Urothelium cell line (cell line): ENCODE results near the gene LYAR.
"Not testable (repeated sequence)": the region's sequence is repeated elsewhere in the genome, so short reads cannot be mapped to it uniquely, and the experiment has no call there.

Experiments used
- DNase-seq: peaks from one replicate; pipeline ENCODE4 v3.0.0; 2011; ENCODE audit warnings: low spot score, mixed read lengths
- FAIRE-seq: peaks from 2 replicates; lab custom pipeline; 2011; peaks lifted over from hg19 to GRCh38; lab: Jason Lieb, UNC

LYAR gene

GRCh38 chr4:4269331-4269731 is 20.6 kb downstream of the LYAR start:
- FAIRE-seq: no peak

DNA sequence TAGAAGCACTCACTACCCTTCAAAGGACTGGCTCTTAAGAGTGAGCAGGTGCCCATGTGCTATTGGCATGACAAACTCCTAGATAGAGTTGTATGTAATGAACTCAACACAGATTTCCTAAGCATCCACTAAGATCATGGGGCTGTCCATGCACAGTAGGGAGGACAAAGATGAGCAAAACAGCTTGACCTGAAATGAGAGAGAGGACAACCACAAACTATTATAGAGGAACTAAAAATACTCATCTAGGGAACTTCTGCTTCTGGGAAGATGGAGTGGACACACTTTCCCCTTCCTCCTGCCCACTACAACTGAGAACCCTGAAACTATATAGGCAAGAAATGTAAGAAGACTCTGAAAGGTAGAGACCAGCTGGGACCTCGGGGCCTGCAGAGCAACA is 21.2 kb downstream of the LYAR start:
- no peak for DNase-seq
- FAIRE-seq: no peak

More at GRCh38 chr4:4269331-4269731, 20.6 kb downstream of the LYAR start:
- no peak for DNase-seq

DNA sequence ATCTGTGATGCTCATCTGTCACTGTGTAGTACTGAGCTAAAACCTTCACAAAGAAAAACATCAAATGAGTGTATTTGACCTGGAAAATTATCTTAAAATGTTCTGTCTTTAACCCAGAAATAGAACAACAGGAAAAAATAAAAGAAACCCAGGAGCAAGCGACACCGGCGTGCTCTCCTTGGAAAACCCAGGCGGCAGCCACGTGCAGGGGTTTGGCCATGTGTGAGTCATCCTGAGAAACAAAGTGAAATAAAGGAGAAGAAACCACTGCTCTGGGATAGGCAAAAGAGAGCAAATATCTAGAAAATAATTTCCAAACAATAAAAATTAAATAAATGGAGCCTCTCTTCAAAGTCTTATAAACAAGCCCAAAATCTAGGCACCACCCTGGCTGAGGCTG is 22.0 kb downstream of the LYAR start:
- FAIRE-seq: no peak

DNA sequence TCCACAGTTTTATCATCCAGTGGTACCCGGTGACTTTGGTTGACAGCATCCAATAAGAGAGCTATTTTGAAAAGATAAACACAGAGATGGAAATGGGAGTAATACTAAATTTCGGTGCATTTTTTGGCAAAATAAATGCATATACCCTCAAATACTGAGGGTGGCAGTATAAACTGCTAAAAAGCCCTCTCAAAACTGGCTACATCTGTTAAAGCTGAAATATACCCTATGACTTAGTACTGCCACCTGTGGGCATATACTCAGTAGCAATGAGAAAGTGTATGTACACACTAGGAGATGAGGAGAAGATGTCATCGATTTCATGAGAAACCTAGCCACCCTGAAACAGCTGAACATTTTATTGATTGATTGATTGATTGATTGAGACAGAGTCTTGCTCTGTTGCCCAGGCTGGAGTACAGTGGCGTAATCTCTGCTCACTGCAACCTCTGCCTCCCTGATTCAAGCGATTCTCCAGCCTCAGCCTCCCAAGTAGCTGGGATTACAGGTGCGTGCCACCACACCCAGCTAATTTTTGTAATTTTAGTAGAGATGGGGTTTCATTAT is 29.7 kb downstream of the LYAR start:
- FAIRE-seq (peak; percentile 17), DNase-seq (peak; percentile 64)

More for the DNA sequence above, 22.0 kb downstream of the LYAR start:
- no peak for DNase-seq

DNA sequence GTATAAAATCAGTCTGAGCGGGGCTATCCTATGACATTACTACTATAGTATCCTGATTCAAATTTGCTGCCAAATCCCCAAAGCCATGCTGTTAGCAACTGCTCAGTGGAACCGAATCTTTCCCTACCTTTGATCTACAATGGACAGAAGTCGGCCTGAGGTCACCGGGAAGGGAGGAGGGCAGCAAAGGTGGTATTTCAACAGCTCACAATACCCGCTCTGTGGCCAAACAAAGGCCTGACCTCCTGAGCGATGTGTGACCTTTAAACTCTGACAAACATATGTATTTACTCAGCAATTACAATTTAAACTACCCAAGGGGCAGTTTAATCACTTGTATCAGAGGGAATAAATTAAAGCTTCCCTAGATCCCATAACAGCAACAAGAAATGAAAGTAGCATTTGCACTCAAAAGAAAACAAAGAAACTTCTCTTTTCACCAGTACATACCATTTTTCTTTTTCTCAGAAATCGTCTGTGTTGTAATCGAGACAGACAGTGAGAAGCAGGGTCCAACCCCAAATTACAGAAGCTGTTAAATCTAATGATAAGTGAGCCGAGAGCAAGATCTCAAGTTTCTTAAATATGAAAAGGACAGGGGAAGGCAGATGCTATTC is 30.4 kb downstream of the LYAR start:
- no peak for FAIRE-seq

DNA sequence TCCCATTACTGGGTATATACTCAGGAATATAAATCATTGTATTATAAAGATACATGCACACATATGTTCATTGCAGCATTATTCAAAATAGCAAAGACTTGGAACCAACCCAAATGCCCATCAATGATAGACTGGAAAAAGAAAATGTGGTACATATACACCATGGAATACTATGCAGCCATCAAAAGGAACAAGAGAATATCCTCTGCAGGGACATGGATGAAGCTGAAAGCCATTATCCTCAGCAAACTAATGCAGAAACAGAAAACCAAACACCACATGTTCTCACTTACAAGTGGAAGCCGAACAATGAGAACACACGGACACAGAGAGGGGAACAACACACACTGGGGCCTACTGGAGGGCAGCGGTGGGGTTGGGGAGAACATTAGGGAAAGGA is 32.2 kb downstream of the LYAR start:
- not testable (repeated sequence) for FAIRE-seq, DNase-seq

More for the DNA sequence above, 30.4 kb downstream of the LYAR start:
- no peak for DNase-seq

DNA sequence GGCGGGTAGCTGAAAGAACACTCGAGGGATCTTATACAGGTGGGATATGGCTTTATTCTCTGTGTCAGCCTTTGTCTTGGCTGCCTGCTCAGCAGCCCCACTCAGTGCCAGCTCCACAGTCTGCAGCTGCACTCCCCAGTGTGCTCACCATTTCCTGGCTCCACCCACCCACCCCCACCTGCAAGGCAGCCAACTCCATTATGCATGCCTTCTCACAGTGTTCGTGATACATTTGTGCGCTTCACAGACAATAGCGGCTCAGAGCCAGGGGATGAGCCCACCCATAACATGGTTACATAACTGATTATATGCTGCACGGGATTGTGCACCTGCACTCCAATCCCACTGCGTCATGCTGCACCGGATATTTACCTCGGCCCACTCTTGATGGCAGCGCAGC is 33.2 kb downstream of the LYAR start:
- DNase-seq (peak; percentile 10), FAIRE-seq (no peak)

DNA sequence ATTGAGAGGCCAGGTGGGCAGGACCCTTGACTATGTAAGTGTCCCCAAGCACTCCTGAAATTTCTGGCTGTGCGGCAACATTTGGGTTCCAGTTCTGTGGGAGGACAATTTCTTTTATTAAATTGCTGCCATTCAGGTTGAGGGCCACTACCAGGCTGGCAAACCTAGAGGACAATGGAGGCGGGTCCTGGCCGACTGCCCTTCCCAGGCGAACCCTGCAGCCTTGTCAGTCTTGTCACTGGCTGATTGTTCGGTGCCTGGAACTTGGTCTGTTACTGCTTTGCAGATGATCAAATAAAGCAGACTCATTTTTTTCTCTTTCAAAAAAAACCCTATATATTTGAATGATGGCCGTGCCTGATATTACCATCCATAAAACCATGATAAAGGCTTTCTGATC is 35.3 kb downstream of the LYAR start:
- FAIRE-seq: no peak

DNA sequence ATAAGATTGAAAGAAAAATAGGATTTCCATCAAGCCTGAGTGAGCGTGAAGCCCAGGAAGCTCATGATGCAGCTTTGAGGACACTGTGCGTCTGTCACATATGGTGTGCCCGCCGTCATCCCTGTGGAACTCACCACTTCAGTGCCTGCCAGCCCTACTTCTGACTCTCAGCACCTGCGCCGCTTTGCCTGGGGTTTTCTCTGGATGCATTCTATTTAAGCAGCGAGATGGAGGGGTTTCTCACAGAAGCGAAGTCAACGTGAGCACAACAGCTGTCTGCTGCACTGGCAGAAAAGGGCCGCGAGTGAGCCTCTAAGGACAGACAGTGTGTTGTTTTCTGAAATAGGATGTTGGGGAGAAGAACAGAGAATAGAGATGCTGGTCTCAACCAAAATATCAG is 35.8 kb downstream of the LYAR start:
- no peak for FAIRE-seq
- DNase-seq: no peak

More for the DNA sequence above, 35.3 kb downstream of the LYAR start:
- no peak for DNase-seq

GRCh38 chr4:4249866-4250265 is 40.1 kb downstream of the LYAR start:
- FAIRE-seq: no peak
- DNase-seq: no peak

GRCh38 chr4:4249342-4249741 is 40.6 kb downstream of the LYAR start:
- not testable (repeated sequence) for FAIRE-seq, DNase-seq

- DNase-seq (no peak), FAIRE-seq (no peak)
These were observed 41.1 kb downstream of the LYAR start for GRCh38 chr4:4248885-4249203.

GRCh38 chr4:4248029-4248884 is 41.7 kb downstream of the LYAR start, which contains the start of gene TMEM128:
TSS of gene TMEM128 (minus strand) at chr4:4248223. CDS start at chr4:4248202, 21 bp downstream.
- peak; percentile 89 for DNase-seq
- FAIRE-seq: no peak

GRCh38 chr4:4247696-4248028 is 42.3 kb downstream of the LYAR start:
- FAIRE-seq: no peak
- DNase-seq: no peak

- DNase-seq (no peak), FAIRE-seq (no peak)
These were observed 44.8 kb downstream of the LYAR start for GRCh38 chr4:4245172-4245571.

DNA sequence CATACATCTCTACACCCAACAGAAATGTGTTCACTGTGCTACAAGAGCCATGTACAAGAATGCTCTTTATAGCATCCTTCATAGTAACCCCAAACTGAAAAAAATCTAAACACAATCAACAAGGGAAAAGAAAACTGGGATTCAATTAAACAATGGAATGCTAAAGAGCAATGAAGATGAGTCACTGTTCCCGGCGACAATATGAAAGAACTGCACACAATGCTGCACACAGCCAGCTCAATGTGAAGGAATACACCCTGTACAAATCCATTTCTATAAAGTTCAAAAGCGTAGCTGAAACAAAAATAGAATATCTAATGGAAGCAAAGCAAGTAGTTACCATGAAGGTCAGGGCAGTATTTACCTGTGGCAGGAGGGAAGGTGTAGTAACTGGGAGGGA is 50.4 kb downstream of the LYAR start:
- FAIRE-seq: peak; percentile 73
- DNase-seq: not testable (repeated sequence)

- FAIRE-seq: no peak
- no peak for DNase-seq
These were observed 56.3 kb downstream of the LYAR start for GRCh38 chr4:4233610-4234009.

GRCh38 chr4:4228356-4228668 is 61.6 kb downstream of the LYAR start:
- FAIRE-seq (no peak), DNase-seq (no peak)

- no peak for FAIRE-seq
- no peak for DNase-seq
These were observed 62.2 kb downstream of the LYAR start for GRCh38 chr4:4227510-4228355.

GRCh38 chr4:4226606-4227438 is 63.1 kb downstream of the LYAR start, which contains the start of gene OTOP1:
TSS of gene OTOP1 (minus strand) at chr4:4226929. CDS start at chr4:4226864, 65 bp downstream.
- FAIRE-seq: no peak

More at GRCh38 chr4:4226606-4227438, 63.1 kb downstream of the LYAR start, which contains the start of gene OTOP1:
- DNase-seq: no peak
